Measurements from ENCODE around the gene PTPRT. TPM values are rescaled to one million over a fixed set of nuclear protein-coding genes. Genes with fewer than 3 reads are reported as not detected.
"Not testable (repeated sequence)": the region's sequence is repeated elsewhere in the genome, so short reads cannot be mapped to it uniquely, and the experiment has no call there.

PTPRT gene
- polyA plus RNA-seq, 4 donors: 0.07 to 0.58 (median 0.27) TPM; not detected in 1

GRCh38 chr20:42218621-42219374 lies 970.9 kb downstream of the PTPRT start:
- no peaks in the 10 kb centered on the region for H3K27me3 ChIP-seq (ENCODE audit: control insufficient read depth in 3 of 3, insufficient read depth in 3 of 3, low read length in 3 of 3)
- H3K4me3 ChIP-seq (ENCODE audit: low read depth in 1 of 3, low read length in 3 of 3): no peak overlapping the region
- no peak overlapping the region for H3K27ac ChIP-seq (ENCODE audit: low read depth in 1 of 3, low read length in 2 of 3)
- no peaks in the 10 kb centered on the region for H3K9me3 ChIP-seq (ENCODE audit: control insufficient read depth in 2 of 2, insufficient read depth in 1 of 2, low read depth in 1 of 2, low read length in 1 of 2)
- DNase-seq: no peak
- no peak for FAIRE-seq
- 60 to 62% (median 61%) methylated on average over 14 of the region's 14 CpGs for WGBS, 3 donors
- no peaks in the 10 kb centered on the region for H3K36me3 ChIP-seq (ENCODE audit: control insufficient read depth in 3 of 3, insufficient read depth in 2 of 3, low read depth in 1 of 3, low read length in 3 of 3)
- no peaks in the 10 kb centered on the region for H3K4me1 ChIP-seq (ENCODE audit: control insufficient read depth in 3 of 3, insufficient read depth in 2 of 3, low read depth in 1 of 3, low read length in 2 of 3)

GRCh38 chr20:42214074-42214473 lies 975.6 kb downstream of the PTPRT start:
- H3K9me3 ChIP-seq (ENCODE audit: control insufficient read depth in 2 of 2, insufficient read depth in 1 of 2, low read depth in 1 of 2, low read length in 1 of 2): no peaks in the 10 kb centered on the region
- no peaks in the 10 kb centered on the region for H3K36me3 ChIP-seq (ENCODE audit: control insufficient read depth in 3 of 3, insufficient read depth in 2 of 3, low read depth in 1 of 3, low read length in 3 of 3)
- FAIRE-seq: no peak
- no peak for DNase-seq
- H3K4me3 ChIP-seq (ENCODE audit: low read depth in 1 of 3, low read length in 3 of 3): no peak overlapping the region
- H3K27me3 ChIP-seq (ENCODE audit: control insufficient read depth in 3 of 3, insufficient read depth in 3 of 3, low read length in 3 of 3): no peaks in the 10 kb centered on the region
- no peak overlapping the region for H3K27ac ChIP-seq (ENCODE audit: low read depth in 1 of 3, low read length in 2 of 3)
- no peaks in the 10 kb centered on the region for H3K4me1 ChIP-seq (ENCODE audit: control insufficient read depth in 3 of 3, insufficient read depth in 2 of 3, low read depth in 1 of 3, low read length in 2 of 3)
- 67 to 88% (median 79%) methylated on average over 2 of the region's 2 CpGs for WGBS, 3 donors

GRCh38 chr20:42212391-42212790 lies 977.3 kb downstream of the PTPRT start:
- no peaks in the 10 kb centered on the region for H3K36me3 ChIP-seq (ENCODE audit: control insufficient read depth in 3 of 3, insufficient read depth in 2 of 3, low read depth in 1 of 3, low read length in 3 of 3)
- H3K27ac ChIP-seq (ENCODE audit: low read depth in 1 of 3, low read length in 2 of 3): no peak overlapping the region
- H3K9me3 ChIP-seq (ENCODE audit: control insufficient read depth in 2 of 2, insufficient read depth in 1 of 2, low read depth in 1 of 2, low read length in 1 of 2): no peaks in the 10 kb centered on the region
- no peak for DNase-seq
- H3K27me3 ChIP-seq (ENCODE audit: control insufficient read depth in 3 of 3, insufficient read depth in 3 of 3, low read length in 3 of 3): no peaks in the 10 kb centered on the region
- 61 to 75% (median 64%) methylated on average over 3 of the region's 3 CpGs for WGBS, 3 donors
- H3K4me1 ChIP-seq (ENCODE audit: control insufficient read depth in 3 of 3, insufficient read depth in 2 of 3, low read depth in 1 of 3, low read length in 2 of 3): no peaks in the 10 kb centered on the region
- FAIRE-seq: no peak
- no peak overlapping the region for H3K4me3 ChIP-seq (ENCODE audit: low read depth in 1 of 3, low read length in 3 of 3)

GRCh38 chr20:42206557-42206956 lies 983.1 kb downstream of the PTPRT start:
- not testable (repeated sequence) for FAIRE-seq; H3K27ac ChIP-seq (ENCODE audit: low read depth in 1 of 3, low read length in 2 of 3); H3K9me3 ChIP-seq (ENCODE audit: control insufficient read depth in 2 of 2, insufficient read depth in 1 of 2, low read depth in 1 of 2, low read length in 1 of 2); DNase-seq; H3K4me1 ChIP-seq (ENCODE audit: control insufficient read depth in 3 of 3, insufficient read depth in 2 of 3, low read depth in 1 of 3, low read length in 2 of 3); H3K36me3 ChIP-seq (ENCODE audit: control insufficient read depth in 3 of 3, insufficient read depth in 2 of 3, low read depth in 1 of 3, low read length in 3 of 3); H3K27me3 ChIP-seq (ENCODE audit: control insufficient read depth in 3 of 3, insufficient read depth in 3 of 3, low read length in 3 of 3); H3K4me3 ChIP-seq (ENCODE audit: low read depth in 1 of 3, low read length in 3 of 3)
- 54 to 67% (median 58%) methylated on average over 11 to 15 of the region's 15 CpGs for WGBS, 3 donors

- Histone ChIP-seq H3K4me1 (ENCODE audit: control insufficient read depth in 3 of 3, insufficient read depth in 2 of 3, low read depth in 1 of 3, low read length in 2 of 3) (no peaks in the 10 kb centered on the region), H3K9me3 (ENCODE audit: control insufficient read depth in 2 of 2, insufficient read depth in 1 of 2, low read depth in 1 of 2, low read length in 1 of 2) (no peaks in the 10 kb centered on the region), H3K27me3 (ENCODE audit: control insufficient read depth in 3 of 3, insufficient read depth in 3 of 3, low read length in 3 of 3) (no peaks in the 10 kb centered on the region), H3K4me3 (ENCODE audit: low read depth in 1 of 3, low read length in 3 of 3) (no peak overlapping the region), H3K36me3 (ENCODE audit: control insufficient read depth in 3 of 3, insufficient read depth in 2 of 3, low read depth in 1 of 3, low read length in 3 of 3) (no peaks in the 10 kb centered on the region), H3K27ac (ENCODE audit: low read depth in 1 of 3, low read length in 2 of 3) (no peak overlapping the region)
- FAIRE-seq (no peak), DNase-seq (no peak)
- WGBS, 3 donors: 52 to 61% (median 54%) methylated on average over 9 of the region's 9 CpGs
Measured at GRCh38 chr20:42204109-42204660, 985.5 kb downstream of the PTPRT start.

- no peak for FAIRE-seq
- no peaks in the 10 kb centered on the region for H3K36me3 ChIP-seq (ENCODE audit: control insufficient read depth in 3 of 3, insufficient read depth in 2 of 3, low read depth in 1 of 3, low read length in 3 of 3)
- no peaks in the 10 kb centered on the region for H3K9me3 ChIP-seq (ENCODE audit: control insufficient read depth in 2 of 2, insufficient read depth in 1 of 2, low read depth in 1 of 2, low read length in 1 of 2)
- no peak for DNase-seq
- H3K27ac ChIP-seq (ENCODE audit: low read depth in 1 of 3, low read length in 2 of 3): no peak overlapping the region
- no peaks in the 10 kb centered on the region for H3K27me3 ChIP-seq (ENCODE audit: control insufficient read depth in 3 of 3, insufficient read depth in 3 of 3, low read length in 3 of 3)
- H3K4me3 ChIP-seq (ENCODE audit: low read depth in 1 of 3, low read length in 3 of 3): no peak overlapping the region
- H3K4me1 ChIP-seq (ENCODE audit: control insufficient read depth in 3 of 3, insufficient read depth in 2 of 3, low read depth in 1 of 3, low read length in 2 of 3): no peaks in the 10 kb centered on the region
Measured at GRCh38 chr20:42197599-42197998, 992.1 kb downstream of the PTPRT start.

- WGBS, 3 donors: 47 to 76% (median 55%) methylated on average over 2 of the region's 2 CpGs
- H3K4me3 ChIP-seq (ENCODE audit: low read depth in 1 of 3, low read length in 3 of 3): no peak overlapping the region
- FAIRE-seq: no peak
Measured at GRCh38 chr20:42193119-42193518, 996.6 kb downstream of the PTPRT start.

GRCh38 chr20:42192321-42192720 lies 997.4 kb downstream of the PTPRT start:
- WGBS, 3 donors: 32 to 44% (median 33%) methylated on average over 2 of the region's 2 CpGs
- no peak for FAIRE-seq

More at GRCh38 chr20:42193119-42193518, 996.6 kb downstream of the PTPRT start:
- no peaks in the 10 kb centered on the region for H3K27me3 ChIP-seq (ENCODE audit: control insufficient read depth in 3 of 3, insufficient read depth in 3 of 3, low read length in 3 of 3)
- DNase-seq: no peak
- no peak overlapping the region for H3K27ac ChIP-seq (ENCODE audit: low read depth in 1 of 3, low read length in 2 of 3)
- no peaks in the 10 kb centered on the region for H3K9me3 ChIP-seq (ENCODE audit: control insufficient read depth in 2 of 2, insufficient read depth in 1 of 2, low read depth in 1 of 2, low read length in 1 of 2)
- H3K36me3 ChIP-seq (ENCODE audit: control insufficient read depth in 3 of 3, insufficient read depth in 2 of 3, low read depth in 1 of 3, low read length in 3 of 3): no peaks in the 10 kb centered on the region
- no peaks in the 10 kb centered on the region for H3K4me1 ChIP-seq (ENCODE audit: control insufficient read depth in 3 of 3, insufficient read depth in 2 of 3, low read depth in 1 of 3, low read length in 2 of 3)

More at GRCh38 chr20:42192321-42192720, 997.4 kb downstream of the PTPRT start:
- H3K27me3 ChIP-seq (ENCODE audit: control insufficient read depth in 3 of 3, insufficient read depth in 3 of 3, low read length in 3 of 3): no peaks in the 10 kb centered on the region
- H3K27ac ChIP-seq (ENCODE audit: low read depth in 1 of 3, low read length in 2 of 3): no peak overlapping the region
- no peaks in the 10 kb centered on the region for H3K36me3 ChIP-seq (ENCODE audit: control insufficient read depth in 3 of 3, insufficient read depth in 2 of 3, low read depth in 1 of 3, low read length in 3 of 3)
- H3K9me3 ChIP-seq (ENCODE audit: control insufficient read depth in 2 of 2, insufficient read depth in 1 of 2, low read depth in 1 of 2, low read length in 1 of 2): no peaks in the 10 kb centered on the region
- no peak overlapping the region for H3K4me3 ChIP-seq (ENCODE audit: low read depth in 1 of 3, low read length in 3 of 3)
- no peak for DNase-seq
- no peaks in the 10 kb centered on the region for H3K4me1 ChIP-seq (ENCODE audit: control insufficient read depth in 3 of 3, insufficient read depth in 2 of 3, low read depth in 1 of 3, low read length in 2 of 3)
